Neural cell (in vitro differentiated cells): ENCODE results near the gene C2CD2L. TPM values are rescaled to one million over a fixed set of nuclear protein-coding genes. Genes with fewer than 3 reads are reported as not detected.

Source experiments
- H2AFZ ChIP-seq: fragments of 200-600, 300-800 bp; sonication (generic), shearing (Covaris generic); 2 replicates; pipeline ENCODE4 v1.6.0; 2014; ENCODE audit warnings: low read depth, mild to moderate bottlenecking, antibody characterized with exemption, low read length, moderate library complexity
- H3F3A ChIP-seq: fragments of 200-600 bp; shearing (Covaris generic); 2 replicates; pipeline ENCODE4 v1.6.1; 2016; ENCODE audit warnings: mild to moderate bottlenecking, moderate library complexity, mixed read lengths, antibody characterized with exemption, low read length; ENCODE audit not compliant: insufficient read depth, poor library complexity, severe bottlenecking
- H3K27ac ChIP-seq: fragments of 200-600, 300-800 bp; sonication (generic), shearing (Covaris generic); 2 replicates; pipeline ENCODE4 v1.5.1; 2014; ENCODE audit warnings: mild to moderate bottlenecking, low read length, moderate library complexity
- H3K27me3 ChIP-seq: fragments of 300-800, 200-600 bp; sonication (generic), shearing (Covaris generic); 2 replicates; pipeline ENCODE4 v1.6.0; 2014; ENCODE audit warnings: mild to moderate bottlenecking, low read depth, low read length, moderate library complexity; ENCODE audit not compliant: insufficient read depth
- H3K36me3 ChIP-seq: fragments of 300-800, 200-600 bp; sonication (generic), shearing (Covaris generic); 2 replicates; pipeline ENCODE4 v1.5.1; 2014; ENCODE audit warnings: mild to moderate bottlenecking, antibody characterized with exemption, low read length, moderate library complexity; ENCODE audit not compliant: insufficient read depth
- H3K4me2 ChIP-seq: fragments of 300-800, 200-600 bp; sonication (generic), shearing (Covaris generic); 2 replicates; pipeline ENCODE4 v1.6.0; 2014; ENCODE audit warnings: mild to moderate bottlenecking, low read length
- H3K4me3 ChIP-seq: fragments of 300-800, 200-600 bp; sonication (generic), shearing (Covaris generic); 2 replicates; pipeline ENCODE4 v1.5.1; 2014; ENCODE audit warnings: mild to moderate bottlenecking, low read length, moderate library complexity
- H3K79me2 ChIP-seq: fragments of 200-600 bp; shearing (Covaris generic); replicated peaks from 2 replicates; pipeline ENCODE4 v1.6.0; 2014; ENCODE audit warnings: mild to moderate bottlenecking, low read length, moderate library complexity; ENCODE audit not compliant: insufficient read depth
- H3K9ac ChIP-seq: fragments of 300-800, 200-600 bp; sonication (generic), shearing (Covaris generic); 2 replicates; pipeline ENCODE4 v1.6.1; 2016; ENCODE audit warnings: mild to moderate bottlenecking, low read length, mixed read lengths
- H3K9me2 ChIP-seq: fragments of 200-600 bp; shearing (Covaris generic); 2 replicates; pipeline ENCODE4 v1.6.1; 2016; ENCODE audit warnings: mild to moderate bottlenecking, low read length, mixed read lengths; ENCODE audit not compliant: insufficient read depth
- H3K9me3 ChIP-seq: fragments of 200-600, 300-800 bp; sonication (generic), shearing (Covaris generic); 2 replicates; pipeline ENCODE4 v1.6.1; 2016; ENCODE audit warnings: mild to moderate bottlenecking, mixed run types, low read length, moderate library complexity, mixed read lengths
- H4K20me1 ChIP-seq: fragments of 200-600 bp; shearing (Covaris generic); 2 replicates; pipeline ENCODE4 v1.6.1; 2016; ENCODE audit warnings: mild to moderate bottlenecking, mixed run types; ENCODE audit not compliant: insufficient read depth
- CTCF ChIP-seq: fragments of 450-650 bp; IDR thresholded peaks from 2 replicates; pipeline ENCODE4 v1.5.1; 2014; ENCODE audit warnings: antibody characterized with exemption, mild to moderate bottlenecking, moderate library complexity; ENCODE audit not compliant: poor library complexity, severe bottlenecking
- EP300 ChIP-seq: fragments of 450-650 bp; conservative IDR thresholded peaks from 2 replicates; pipeline ENCODE4 v1.6.1; 2014; ENCODE audit warnings: antibody characterized with exemption, mild to moderate bottlenecking, moderate library complexity; ENCODE audit not compliant: poor library complexity, severe bottlenecking
- EZH2 ChIP-seq: fragments of 200-600, 300-800 bp; shearing (Covaris generic), sonication (generic); IDR thresholded peaks from 2 replicates; pipeline ENCODE4 v1.6.1; 2014; ENCODE audit warnings: antibody characterized with exemption, low read length, borderline replicate concordance, mild to moderate bottlenecking; ENCODE audit not compliant: insufficient read depth, poor library complexity, severe bottlenecking
- MXI1 ChIP-seq: fragments of 450-650 bp; conservative IDR thresholded peaks from 2 replicates; pipeline ENCODE4 v1.6.1; 2014; ENCODE audit warnings: antibody characterized with exemption, mild to moderate bottlenecking; ENCODE audit not compliant: poor library complexity, severe bottlenecking
- POLR2AphosphoS5 ChIP-seq: IDR thresholded peaks from 2 replicates; pipeline ENCODE4 v1.6.1; 2012
- RAD21 ChIP-seq: fragments of 450-650 bp; conservative IDR thresholded peaks from 2 replicates; pipeline ENCODE4 v1.6.1; 2014; ENCODE audit warnings: antibody characterized with exemption, mild to moderate bottlenecking, moderate library complexity
- REST ChIP-seq: IDR thresholded peaks from 2 replicates; pipeline ENCODE4 v1.6.1; 2012; ENCODE audit warnings: borderline replicate concordance
- SMC3 ChIP-seq: fragments of 450-650 bp; conservative IDR thresholded peaks from 2 replicates; pipeline ENCODE4 v1.6.1; 2014; ENCODE audit warnings: antibody characterized with exemption, mild to moderate bottlenecking, moderate library complexity; ENCODE audit not compliant: poor library complexity
- TAF1 ChIP-seq: IDR thresholded peaks from 2 replicates; pipeline ENCODE4 v1.6.1; 2012; ENCODE audit warnings: low read depth
- polyA plus RNA-seq: library from polyadenylated mRNA; depleted of rRNA; stranded (reverse); fragments of >200 nt; gene quantifications from 2 replicates; pipeline ENCODE4 v1.2.3, GENCODE V29; 2014

C2CD2L gene
- polyA plus RNA-seq, 1 donor from 2014 or later = 13.6 TPM

- H3K27me3 ChIP-seq = no peaks in the 10 kb centered on the region
- H3K9me2 ChIP-seq = no peaks in the 10 kb centered on the region
- H3F3A ChIP-seq = peaks cover 4% of the 10 kb centered on the region
- H3K9ac ChIP-seq = no peak overlapping the region
- H3K9me3 ChIP-seq = no peaks in the 10 kb centered on the region
- no peak overlapping the region for H2AFZ ChIP-seq
- no peaks in the 10 kb centered on the region for H4K20me1 ChIP-seq
- H3K36me3 ChIP-seq = no peaks in the 10 kb centered on the region
- H3K4me3 ChIP-seq = no peak overlapping the region
- H3K27ac ChIP-seq = no peak overlapping the region
- H3K4me2 ChIP-seq = no peak overlapping the region
- peaks cover 6% of the 10 kb centered on the region for H3K79me2 ChIP-seq
- TF ChIP-seq RAD21 (no peak), REST (no peak), CTCF (no peak), POLR2AphosphoS5 (no peak), EZH2 (no peak), MXI1 (no peak), TAF1 (no peak), EP300 (no peak), SMC3 (no peak)
Observed at GRCh38 chr11:119087123-119087522, 20.0 kb upstream of the C2CD2L start.

- no peaks in the 10 kb centered on the region for H3K36me3 ChIP-seq
Observed at GRCh38 chr11:119087747-119088241, 19.4 kb upstream of the C2CD2L start.

More at GRCh38 chr11:119087747-119088241, 19.4 kb upstream of the C2CD2L start:
- Histone ChIP-seq H3K9ac (no peak overlapping the region), H3F3A (peaks cover 4% of the 10 kb centered on the region), H3K27me3 (no peaks in the 10 kb centered on the region), H3K27ac (no peak overlapping the region), H3K79me2 (peaks cover 13% of the 10 kb centered on the region), H2AFZ (no peak overlapping the region), H3K4me2 (no peak overlapping the region), H4K20me1 (no peaks in the 10 kb centered on the region), H3K9me2 (no peaks in the 10 kb centered on the region), H3K4me3 (no peak overlapping the region), H3K9me3 (no peaks in the 10 kb centered on the region)
- TF ChIP-seq SMC3 = no peak
- no peak for TF ChIP-seq CTCF
- TF ChIP-seq RAD21 = no peak
- TF ChIP-seq REST = no peak
- TF ChIP-seq TAF1 = no peak
- TF ChIP-seq POLR2AphosphoS5 = no peak
- no peak for TF ChIP-seq MXI1
- no peak for TF ChIP-seq EZH2
- TF ChIP-seq EP300 = no peak
